ENCODE results near the gene MACROH2A2.
"Not testable (repeated sequence)": the region's sequence is repeated elsewhere in the genome, so short reads cannot be mapped to it uniquely, and the experiment has no call there.

The MACROH2A2 gene

GRCh38 chr10:70068925-70069324 lies 16.3 kb downstream of the MACROH2A2 start:
- DNase-seq = no peak

GRCh38 chr10:70069346-70069745 lies 16.7 kb downstream of the MACROH2A2 start:
- DNase-seq = no peak

GRCh38 chr10:70070834-70071233 lies 18.2 kb downstream of the MACROH2A2 start:
- DNase-seq = no peak

GRCh38 chr10:70074165-70074564 lies 21.5 kb downstream of the MACROH2A2 start:
- DNase-seq = no peak

- no peak for DNase-seq
Observed at GRCh38 chr10:70074971-70075370, 22.3 kb downstream of the MACROH2A2 start.

GRCh38 chr10:70078329-70078728 lies 25.7 kb downstream of the MACROH2A2 start:
- DNase-seq = no peak

- no peak for DNase-seq
Observed at GRCh38 chr10:70078937-70079336, 26.3 kb downstream of the MACROH2A2 start.

GRCh38 chr10:70080789-70081188 lies 28.1 kb downstream of the MACROH2A2 start:
- DNase-seq = not testable (repeated sequence)

GRCh38 chr10:70084189-70084588 lies 31.5 kb downstream of the MACROH2A2 start:
- no peak for DNase-seq

GRCh38 chr10:70085975-70086613 lies 33.4 kb downstream of the MACROH2A2 start:
- DNase-seq = no peak

- no peak for DNase-seq
Observed at GRCh38 chr10:70087616-70088307, 35.1 kb downstream of the MACROH2A2 start.

- no peak for DNase-seq
Observed at GRCh38 chr10:70088308-70088698, 35.7 kb downstream of the MACROH2A2 start.

GRCh38 chr10:70090013-70090412 lies 37.4 kb downstream of the MACROH2A2 start:
- no peak for DNase-seq

- DNase-seq = no peak
Observed at GRCh38 chr10:70090951-70091350, 38.3 kb downstream of the MACROH2A2 start.

- DNase-seq = no peak
Observed at GRCh38 chr10:70092389-70092718, 39.7 kb downstream of the MACROH2A2 start.

GRCh38 chr10:70093335-70093944 lies 40.8 kb downstream of the MACROH2A2 start:
- no peak for DNase-seq

GRCh38 chr10:70094250-70094649 lies 41.6 kb downstream of the MACROH2A2 start:
- DNase-seq = no peak

- no peak for DNase-seq
Observed at GRCh38 chr10:70096016-70096704, 43.5 kb downstream of the MACROH2A2 start.

- DNase-seq = no peak
Observed at GRCh38 chr10:70096705-70097420, 44.2 kb downstream of the MACROH2A2 start.

GRCh38 chr10:70097459-70097858 lies 44.8 kb downstream of the MACROH2A2 start:
- DNase-seq = no peak

GRCh38 chr10:70098271-70098670 lies 45.6 kb downstream of the MACROH2A2 start:
- DNase-seq = no peak

GRCh38 chr10:70101068-70101562 lies 48.5 kb downstream of the MACROH2A2 start:
- DNase-seq = not testable (repeated sequence)

GRCh38 chr10:70101668-70102067 lies 49.0 kb downstream of the MACROH2A2 start:
- no peak for DNase-seq
